CD4-positive, alpha-beta T cell treated with Interleukin-15 for 1 hour (primary cell): ENCODE data around the gene MYF5.

Source experiments
- DNase-seq: peaks from one replicate; pipeline ENCODE4 v3.0.0-alpha.2; 2020

Gene MYF5

DNA sequence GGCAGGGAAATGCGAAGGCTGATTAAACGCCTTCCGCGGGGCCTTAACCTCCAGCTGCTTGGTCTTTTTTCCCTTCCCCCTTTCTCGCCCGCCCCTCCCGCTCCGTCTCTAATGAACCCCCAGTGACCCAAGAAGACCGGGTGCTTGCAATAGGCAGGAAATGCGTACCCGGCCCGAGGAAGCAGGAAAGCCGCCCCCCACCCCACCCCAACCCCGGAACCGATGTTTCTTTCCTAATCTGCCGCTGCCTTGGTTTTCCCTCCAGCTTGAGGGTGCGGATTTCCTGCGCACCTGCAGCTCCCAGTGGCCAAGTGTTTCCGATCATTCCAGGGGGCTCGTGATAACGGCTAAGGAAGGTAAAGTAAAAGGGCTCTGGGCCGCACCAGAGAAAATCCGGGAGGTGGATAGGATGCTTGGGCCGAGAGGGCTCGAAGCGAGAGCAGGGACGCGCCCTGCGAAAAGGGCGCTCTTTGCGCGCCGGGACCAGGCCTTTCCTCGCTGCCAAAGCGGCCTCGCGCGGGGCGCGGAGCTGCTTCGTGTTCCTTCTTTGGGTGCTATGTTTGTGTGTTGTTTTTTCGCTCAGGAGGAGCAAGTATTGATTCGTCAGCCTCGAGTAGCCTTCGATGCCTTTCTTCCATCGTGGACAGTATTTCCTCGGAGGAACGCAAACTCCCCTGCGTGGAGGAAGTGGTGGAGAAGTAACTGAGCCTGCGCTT, 8.3 kb upstream of the MYF5 start:
- no peak for DNase-seq

DNA sequence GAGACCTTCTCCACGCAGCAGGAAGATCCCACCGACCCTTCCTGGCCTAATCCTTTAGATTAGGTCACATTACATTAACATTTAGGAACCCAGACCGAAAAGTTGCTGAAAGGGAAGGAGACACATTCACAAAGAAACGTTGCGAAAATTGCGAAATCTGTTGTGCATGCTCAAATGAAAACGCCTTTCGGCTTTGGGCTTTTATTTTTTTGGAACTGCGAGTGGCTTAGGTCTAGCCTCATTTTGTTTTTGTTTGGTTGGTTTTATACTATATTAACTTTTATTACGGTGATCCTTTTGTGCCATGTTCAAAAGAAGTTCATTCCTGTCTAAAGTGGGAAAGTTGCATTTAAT, 7.8 kb upstream of the MYF5 start:
- no peak for DNase-seq

DNA sequence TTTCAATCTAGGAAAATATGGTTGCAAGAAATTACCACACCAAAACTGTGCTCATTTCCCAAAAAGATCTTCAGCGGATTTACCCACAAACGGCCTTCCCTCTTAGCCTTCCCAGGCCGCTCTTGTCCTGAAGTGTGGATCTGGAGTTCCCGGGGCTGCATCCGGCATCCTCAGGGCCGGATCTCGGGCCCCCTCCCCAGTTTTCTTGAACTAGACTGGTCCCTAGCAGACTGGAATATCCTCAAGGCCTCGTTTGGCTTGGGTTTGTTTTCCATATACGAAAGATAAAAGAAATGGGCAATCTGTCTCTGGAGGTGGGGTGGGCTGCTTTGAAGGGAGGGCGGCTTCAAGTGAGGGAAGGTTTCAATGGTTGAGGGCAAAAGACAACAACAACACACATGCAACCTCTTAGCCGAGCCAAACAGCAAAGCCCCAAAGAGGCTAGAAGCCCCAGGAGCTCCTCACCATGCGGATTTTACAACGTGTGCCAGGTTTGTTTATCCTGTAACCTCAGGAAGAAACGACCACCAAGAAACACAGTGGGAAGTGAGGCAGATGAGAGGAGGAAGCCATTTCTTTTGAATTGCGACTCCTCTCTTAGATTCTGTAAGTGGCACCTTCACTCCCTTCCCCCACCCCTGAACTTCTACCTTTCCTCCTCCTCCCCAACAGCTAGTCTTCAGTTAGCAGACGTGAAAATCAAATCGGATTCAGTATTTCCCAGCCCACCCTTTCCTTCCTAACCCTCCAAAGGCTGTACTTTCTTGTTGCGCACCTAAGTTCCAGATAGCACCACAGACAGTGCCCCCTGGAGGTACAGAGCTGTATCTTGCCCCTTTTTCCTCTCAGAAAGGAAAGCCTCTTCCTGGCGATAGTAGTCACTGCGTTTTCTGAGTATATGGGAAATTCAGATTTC, 6.6 kb upstream of the MYF5 start:
- no peak for DNase-seq

DNA sequence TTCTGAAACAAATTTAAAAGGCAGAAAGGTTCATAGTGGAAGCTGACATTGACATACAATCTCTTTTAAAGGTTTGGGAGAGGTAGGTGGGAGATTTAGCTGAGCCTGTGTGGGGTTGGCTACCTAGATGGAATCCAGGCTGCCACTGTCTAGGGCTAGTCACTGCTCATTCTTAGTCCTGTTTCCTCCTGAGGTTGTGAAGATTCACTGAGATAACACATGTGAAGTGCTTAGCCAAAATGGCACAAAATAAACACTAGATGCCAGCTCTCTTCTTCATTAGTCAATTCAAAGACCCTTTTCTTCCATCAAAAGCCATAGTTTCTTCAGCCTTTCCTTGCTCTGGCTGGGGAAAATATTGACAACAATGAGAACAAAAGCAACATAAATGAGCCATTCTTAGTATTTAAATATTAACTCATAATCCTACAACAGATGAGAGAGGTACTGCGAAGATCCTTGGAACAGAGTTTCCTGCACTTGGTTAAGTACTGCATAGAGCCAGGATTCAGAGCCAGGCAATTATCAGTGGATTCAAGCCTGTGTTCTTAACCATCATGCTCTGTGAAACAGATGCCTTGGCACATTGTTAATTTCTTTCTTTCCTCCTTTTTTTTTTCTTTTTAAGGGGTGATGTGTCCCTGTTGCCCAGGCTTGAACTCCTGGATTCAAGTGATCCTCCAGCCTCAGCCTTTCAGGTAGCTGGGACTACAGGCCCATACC, 5.8 kb upstream of the MYF5 start:
- DNase-seq: no peak

DNA sequence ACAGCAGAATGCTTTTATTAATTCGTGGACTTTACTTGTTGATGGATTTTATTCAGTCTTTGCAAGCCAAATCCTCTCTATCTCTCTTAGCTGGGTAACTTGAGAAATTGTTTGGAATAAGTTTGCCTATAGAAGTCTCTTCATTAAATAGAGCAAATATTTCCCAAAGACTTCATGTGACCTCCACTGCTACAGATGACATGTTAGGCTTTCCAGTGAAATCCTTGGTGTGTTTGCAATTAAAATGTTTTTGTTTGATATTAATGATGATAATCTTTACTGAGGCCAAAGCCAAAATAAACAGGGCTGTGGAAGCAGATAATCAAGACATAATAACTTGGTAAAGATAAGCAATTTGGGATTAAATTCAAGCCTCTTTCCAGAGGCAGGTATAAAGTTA, 4.8 kb upstream of the MYF5 start:
- DNase-seq: no peak

DNA sequence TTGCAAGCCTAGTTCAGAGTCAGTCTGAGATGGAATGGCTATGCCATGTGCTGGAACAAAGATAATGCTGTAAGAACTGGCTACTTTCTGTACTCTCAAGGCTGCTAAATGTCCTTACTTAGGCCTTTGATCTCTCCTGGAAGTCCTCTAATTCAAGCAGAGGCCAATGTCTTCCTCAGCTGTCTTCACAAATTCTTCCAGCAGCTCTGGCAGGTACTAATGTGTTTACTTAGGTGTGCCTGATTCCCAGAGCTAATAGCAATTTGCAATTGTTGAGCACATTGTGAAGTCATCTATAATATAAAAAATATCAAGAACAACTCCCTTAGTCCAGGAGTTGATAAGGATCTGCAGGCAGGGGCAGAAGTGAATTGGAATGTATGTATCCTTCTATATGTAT, 3.8 kb upstream of the MYF5 start:
- no peak for DNase-seq

DNA sequence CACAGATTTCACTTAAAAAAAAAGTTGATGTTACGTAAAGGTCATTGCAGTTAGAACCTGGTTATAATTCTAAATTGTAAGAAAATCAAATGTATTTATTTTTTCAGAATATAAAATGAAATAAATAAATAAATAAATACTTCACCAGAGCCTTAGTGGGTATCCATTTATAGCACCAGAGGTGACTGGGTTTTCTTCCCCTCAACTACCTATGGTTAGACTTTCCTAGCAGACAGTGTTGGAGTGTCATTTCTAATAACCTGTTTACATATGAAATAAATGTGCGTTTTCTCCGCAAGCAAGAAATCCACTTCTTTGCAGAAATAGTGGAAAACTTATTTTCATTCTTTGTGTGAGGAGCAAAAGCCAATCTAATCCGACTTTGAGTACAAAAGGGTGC, 3.3 kb upstream of the MYF5 start:
- DNase-seq: no peak

DNA sequence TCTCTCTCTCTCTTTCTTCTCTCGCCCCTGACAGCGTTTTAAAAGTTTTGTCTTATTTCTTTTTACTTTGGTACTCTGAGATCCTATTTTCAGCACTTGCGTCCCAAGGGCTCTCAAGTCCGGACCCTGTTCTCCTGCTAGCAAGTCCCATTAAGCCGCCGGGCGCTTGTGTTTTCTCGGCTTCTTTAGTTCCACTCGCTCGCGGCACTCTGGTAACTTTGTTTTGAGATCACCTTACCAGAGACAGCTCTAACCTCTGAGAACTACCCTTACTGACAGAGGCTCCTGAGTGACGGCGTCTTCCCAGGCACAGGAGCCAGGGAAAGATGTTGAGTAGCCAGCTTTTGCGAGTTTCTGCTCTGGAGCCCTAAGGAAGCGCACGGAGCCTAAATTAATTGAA, 2.7 kb upstream of the MYF5 start:
- no peak for DNase-seq

DNA sequence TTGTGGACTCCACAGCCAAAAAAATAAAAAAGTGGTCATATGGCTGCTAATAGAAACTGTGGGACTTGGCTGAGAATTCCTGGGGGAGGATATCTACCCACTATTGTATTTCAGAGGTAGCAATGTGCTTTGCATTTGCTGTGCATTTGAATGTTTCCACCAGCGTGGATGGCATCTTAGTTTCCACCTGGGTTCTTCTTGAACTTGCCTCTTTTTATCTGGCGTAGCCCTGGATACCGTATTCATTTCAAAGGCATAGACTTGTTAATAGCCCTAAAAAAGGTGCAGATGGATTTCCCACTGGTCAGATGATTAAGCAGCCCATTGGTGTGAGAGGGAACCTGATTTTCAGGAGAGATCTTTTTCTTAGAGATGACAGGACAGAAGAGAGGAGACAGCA, 1.9 kb upstream of the MYF5 start:
- DNase-seq: no peak

DNA sequence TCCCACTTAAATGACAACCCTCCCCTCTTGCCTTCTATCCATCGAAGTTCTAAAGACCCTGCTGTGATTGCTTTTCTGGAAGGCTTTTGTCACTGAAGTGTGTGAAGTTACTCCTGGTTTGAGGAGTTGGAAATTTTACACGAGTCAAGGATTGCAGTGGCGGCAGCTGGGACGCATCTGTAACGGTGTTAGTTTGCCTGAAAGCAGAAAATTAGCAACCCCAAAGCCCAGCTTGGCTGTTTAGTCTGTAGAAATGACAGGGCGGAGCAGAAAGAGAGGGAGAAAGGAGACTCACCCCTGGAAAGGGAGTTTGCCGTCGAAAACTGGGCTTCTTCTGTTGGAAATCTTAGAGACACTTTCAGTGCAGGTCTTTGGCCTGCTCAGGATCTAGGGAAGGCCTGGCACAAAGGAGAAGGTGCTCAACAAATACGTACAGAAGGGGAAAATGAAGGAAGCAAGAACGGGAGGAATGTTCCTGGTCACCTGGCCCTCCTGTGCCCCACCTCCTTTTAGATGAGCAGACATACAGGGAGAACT, 931 bp upstream of the MYF5 start:
- no peak for DNase-seq

DNA sequence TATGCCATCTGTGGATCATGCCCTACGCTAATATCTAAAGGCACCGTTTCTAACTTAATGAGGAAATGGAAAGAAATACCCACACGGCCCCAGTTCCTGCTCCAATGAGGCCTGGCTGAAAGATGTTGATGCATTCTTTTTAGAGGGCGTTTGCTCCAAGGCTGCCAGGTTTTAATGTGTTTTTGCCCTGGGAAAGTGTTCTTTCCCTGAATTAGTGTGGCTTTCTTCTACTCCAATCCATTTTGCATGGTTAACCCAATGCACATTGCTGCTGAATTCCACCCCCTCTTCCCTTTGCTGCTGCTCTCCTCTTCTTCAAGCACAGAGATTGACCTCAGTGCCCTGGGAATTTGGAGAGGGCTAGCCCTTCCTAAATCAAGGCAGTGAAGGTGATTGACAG, 1.1 kb downstream of the MYF5 start:
- DNase-seq: no peak

DNA sequence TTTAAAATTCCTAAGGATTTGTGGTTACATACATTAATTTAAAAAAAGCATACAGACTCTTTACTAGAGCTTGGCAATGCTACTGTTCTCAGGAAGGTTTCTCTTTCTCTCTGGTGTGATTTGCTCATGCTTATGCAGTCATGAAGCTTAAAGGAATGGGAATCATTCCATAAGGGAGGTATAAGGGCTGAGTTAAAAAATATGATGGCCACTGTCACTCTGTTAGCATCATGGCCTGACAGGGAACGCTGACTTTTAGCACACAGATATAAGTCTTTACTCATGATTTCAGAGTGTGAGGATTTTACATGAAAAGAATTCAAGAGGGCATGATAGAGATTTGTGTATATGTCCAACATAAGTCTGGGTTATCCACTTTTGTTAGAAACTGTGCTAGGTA, 3.8 kb downstream of the MYF5 start:
- DNase-seq: no peak

DNA sequence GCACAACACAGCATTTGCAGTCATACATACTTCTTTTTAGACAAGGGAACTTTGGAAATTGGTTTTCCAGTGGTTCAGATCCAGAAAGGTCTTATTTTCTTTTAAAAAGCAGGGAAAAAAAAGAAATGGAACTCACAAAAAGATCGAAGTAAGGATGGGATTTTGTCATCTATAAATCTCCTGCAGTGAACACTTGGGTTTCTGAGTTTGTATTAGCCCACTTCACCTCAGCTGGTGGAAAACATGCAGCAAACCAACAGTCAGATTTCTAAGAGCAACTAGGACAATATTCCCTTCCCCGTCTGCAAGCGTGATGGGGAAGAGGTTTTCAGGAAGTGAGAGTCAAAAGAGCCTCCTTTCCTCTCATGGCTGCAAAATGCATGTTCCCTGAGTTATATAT, 4.6 kb downstream of the MYF5 start:
- no peak for DNase-seq

DNA sequence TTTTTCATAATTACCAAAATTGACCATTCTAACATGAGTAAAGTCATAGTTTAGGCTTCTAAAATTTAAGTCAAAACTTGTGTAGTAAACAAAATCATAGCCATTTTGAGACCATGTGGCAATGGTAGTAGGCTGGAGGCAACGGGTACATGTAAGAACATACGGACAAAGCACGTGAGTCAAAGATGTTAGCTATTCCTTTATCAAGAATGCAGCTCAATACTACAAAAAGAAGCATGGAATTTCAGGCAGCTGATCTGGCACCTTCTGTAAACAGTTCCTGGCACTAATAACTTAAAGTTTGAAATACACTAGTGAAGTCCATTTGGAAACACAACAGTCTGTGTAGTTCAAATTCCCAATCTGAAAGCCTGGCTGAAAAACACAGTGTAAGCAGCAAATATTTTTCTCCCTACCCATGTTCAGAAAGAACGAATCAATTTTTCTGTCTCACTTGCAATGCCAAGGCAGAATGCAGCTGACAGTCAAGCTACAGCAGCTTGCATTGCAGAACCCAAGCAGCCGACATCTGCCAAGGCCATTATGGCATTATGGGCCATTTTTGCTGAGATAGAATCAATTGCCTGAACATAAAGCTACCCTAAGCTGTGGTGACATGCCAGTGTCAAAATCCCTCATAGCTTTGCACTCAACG, 29.3 kb downstream of the MYF5 start:
- DNase-seq: no peak

DNA sequence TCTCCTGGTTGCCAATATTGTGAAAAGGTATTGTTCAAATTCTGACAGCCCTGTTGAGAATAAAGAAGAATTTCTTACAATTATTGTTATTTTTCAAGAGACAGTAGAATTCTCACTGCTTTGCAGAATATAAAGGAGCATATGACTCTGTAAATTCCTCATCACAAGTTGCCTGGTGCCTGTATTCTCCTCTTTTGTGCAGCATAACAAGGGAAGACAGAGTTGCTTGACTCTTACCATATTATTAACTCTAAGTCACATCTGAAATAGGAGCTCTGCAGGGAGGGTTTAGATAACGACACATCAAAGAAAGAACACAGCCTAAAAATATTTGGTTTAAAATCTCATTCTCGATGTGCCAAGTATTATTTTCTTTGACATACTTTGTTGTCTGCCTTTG, 31.1 kb downstream of the MYF5 start:
- DNase-seq: no peak

DNA sequence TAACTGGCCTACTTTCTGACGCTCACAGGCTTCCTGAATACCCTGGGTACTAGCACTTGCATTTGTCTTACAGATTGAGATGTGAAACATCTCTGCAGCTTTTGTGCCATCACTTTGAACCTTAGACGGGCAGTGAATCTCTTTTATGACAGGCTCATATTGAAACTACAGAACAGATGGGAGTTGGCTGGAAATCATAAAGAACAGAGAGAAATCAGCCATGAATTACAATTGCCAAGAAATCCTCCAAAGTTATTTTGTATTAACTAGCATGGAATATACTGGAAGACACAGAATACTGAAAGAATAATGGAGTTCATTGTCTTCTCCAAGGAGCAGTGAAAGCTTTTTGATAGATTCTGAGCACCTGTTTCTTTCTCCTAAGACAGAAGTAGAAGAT, 32.7 kb downstream of the MYF5 start:
- DNase-seq: no peak

DNA sequence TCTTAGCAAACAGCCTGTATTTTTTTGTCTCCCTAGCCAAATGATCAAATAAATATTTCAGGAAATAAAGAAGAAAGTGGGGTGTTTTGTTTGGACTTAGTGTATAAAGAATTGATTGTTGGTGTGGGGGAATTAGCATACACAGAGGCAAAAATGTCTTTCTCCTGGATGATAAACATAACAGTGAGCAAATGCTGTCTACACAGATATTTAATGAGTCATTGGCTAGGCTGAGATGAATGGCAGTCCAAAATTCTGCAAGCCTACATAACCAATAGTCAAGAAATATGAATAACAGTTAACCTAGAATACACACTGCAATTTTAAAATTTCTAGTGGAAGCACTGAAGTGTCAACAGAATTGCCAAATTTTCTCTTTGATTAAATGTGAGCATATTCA, 35.8 kb downstream of the MYF5 start:
- no peak for DNase-seq

DNA sequence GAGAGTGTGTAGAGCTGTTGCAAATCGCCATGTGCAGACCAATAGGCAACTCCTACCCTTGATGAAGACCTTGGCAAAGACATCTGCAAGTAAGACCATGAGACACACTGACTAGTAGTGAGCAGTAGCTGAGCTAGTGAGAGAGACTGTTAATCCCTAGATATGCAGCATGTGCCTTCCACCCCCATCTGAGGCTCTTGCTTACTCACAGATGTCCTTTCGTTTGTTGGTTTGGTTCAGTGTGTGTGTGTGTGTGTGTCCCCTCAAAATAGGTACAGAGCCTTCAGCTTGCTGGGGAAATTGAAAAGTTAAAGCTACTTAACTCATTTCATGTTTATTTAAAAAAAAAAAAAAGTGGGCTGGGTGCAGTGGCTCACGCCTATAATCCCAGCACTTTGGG, 37.6 kb downstream of the MYF5 start:
- no peak for DNase-seq

DNA sequence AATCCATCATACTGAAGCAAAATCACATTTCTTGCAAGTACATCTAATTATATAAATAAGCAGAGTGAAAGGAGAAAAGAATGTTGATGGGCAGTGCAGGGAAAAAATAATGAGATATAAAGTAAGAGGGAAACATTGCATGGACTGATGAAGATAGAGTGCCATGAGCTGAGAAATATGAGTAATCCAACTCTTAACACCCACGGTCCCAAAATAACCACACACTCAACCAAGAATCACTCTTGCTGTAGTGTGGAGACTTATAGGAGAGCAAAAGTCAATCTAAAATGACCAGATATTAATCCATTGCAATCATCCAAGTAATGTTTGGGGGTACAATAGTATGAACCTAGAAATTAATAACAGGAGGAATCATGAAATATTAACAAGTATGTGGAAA, 40.2 kb downstream of the MYF5 start:
- no peak for DNase-seq

DNA sequence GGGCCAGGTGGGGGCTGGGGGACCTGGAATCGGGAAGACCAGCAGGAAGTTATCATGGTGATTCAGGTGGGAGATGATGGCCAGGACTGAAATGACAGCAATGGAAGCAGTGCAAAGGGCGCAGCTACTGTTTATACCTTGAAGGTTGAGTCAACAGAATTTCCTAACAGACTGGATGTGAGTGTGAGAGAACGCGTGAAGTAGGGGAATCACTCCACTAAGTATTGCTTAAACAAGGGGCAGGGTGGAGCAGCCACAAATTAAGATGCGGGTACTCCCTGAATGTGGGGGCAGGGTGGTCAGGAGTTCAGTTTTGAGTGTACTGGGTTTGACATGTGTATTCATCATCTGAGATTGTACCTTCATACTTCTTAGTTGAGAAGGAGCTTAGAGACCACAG, 45.1 kb downstream of the MYF5 start:
- DNase-seq: no peak

DNA sequence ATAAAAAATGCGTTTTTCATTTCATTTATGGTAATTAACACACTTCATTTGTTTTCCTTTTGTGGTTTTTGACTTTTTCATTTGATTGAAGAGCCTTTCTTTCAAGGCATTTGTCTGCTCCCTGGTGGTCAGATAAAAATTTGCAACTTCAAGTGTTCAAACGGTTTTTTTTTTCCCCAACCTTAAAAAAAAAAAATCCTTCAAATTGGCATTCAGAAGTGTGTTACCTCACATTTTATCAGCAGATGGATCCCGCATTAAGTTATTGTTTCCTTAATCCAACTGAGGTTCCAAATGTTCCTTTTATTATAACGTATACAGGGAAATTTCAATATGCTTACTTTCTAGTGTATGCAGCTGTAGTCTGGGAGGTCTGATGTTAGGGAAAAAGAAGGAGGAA, 47.2 kb downstream of the MYF5 start:
- DNase-seq: no peak

DNA sequence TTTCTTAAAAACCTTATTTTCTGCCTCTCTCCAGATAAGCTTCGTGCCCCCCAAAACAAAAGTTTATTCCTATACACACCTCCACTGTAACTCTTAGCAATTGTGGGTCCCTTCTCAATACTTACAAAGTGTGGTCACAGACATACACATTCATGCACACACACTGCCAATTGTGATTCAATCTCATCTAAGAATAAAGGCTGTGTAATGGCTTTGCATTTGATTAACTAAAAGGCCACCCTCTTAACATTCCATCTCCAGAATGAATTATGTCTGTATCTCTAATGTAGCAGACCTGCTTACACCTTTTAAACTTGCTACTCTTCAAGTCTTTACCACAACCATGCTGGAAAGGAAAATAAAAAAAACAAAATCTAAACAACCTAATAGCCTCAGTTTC, 49.5 kb downstream of the MYF5 start:
- no peak for DNase-seq

DNA sequence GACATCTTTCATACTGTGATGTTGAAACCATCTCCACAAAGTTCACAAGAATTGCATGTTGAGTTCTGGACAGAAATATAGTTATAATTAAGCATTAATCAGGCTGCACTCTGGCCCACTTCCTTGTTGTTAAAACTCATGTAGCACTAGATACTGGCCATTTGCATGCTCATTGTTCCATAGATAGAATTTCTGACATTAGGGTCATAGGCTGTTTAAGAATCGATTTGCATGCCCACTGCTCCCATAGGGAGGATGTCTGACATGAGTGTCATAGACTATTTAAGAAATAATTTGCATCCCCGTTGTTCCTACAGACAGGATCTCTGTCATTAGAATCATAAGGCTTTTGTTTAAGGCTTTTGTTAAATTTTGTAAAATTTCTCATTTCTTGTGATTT, 50.2 kb downstream of the MYF5 start:
- DNase-seq: no peak
